Nephron progenitor cell (in vitro differentiated cells): ENCODE measurements around the gene TP53TG5.

Source experiments
- DNase-seq: peaks from one replicate; pipeline ENCODE4 v3.0.0; 2021
- H3K27ac Mint-ChIP-seq: 2 replicates; pipeline ENCODE4 v1.8.0; 2021; ENCODE audit warnings: mild to moderate bottlenecking, moderate library complexity, mixed read lengths
- H3K27me3 Mint-ChIP-seq: 2 replicates; pipeline ENCODE4 v1.8.0; 2021; ENCODE audit warnings: mild to moderate bottlenecking, low read depth, mixed read lengths; ENCODE audit not compliant: poor library complexity
- H3K36me3 Mint-ChIP-seq: 2 replicates; pipeline ENCODE4 v1.8.0; 2021; ENCODE audit warnings: low read depth, mixed read lengths
- H3K4me1 Mint-ChIP-seq: 2 replicates; pipeline ENCODE4 v1.8.0; 2021; ENCODE audit warnings: mixed read lengths
- H3K4me3 Mint-ChIP-seq: 2 replicates; pipeline ENCODE4 v1.8.0; 2021; ENCODE audit warnings: mild to moderate bottlenecking, moderate library complexity, mixed read lengths
- H3K9me3 Mint-ChIP-seq: 2 replicates; pipeline ENCODE4 v1.8.0; 2021; ENCODE audit warnings: mild to moderate bottlenecking, moderate library complexity, mixed read lengths
- TF ChIP-seq, protein P1 (sequence below): fragments of 200-600 bp; sonication (generic); IDR thresholded peaks from 2 replicates; pipeline ENCODE4 v1.5.0; 2021; ENCODE audit warnings: antibody characterized with exemption

Gene TP53TG5

DNA sequence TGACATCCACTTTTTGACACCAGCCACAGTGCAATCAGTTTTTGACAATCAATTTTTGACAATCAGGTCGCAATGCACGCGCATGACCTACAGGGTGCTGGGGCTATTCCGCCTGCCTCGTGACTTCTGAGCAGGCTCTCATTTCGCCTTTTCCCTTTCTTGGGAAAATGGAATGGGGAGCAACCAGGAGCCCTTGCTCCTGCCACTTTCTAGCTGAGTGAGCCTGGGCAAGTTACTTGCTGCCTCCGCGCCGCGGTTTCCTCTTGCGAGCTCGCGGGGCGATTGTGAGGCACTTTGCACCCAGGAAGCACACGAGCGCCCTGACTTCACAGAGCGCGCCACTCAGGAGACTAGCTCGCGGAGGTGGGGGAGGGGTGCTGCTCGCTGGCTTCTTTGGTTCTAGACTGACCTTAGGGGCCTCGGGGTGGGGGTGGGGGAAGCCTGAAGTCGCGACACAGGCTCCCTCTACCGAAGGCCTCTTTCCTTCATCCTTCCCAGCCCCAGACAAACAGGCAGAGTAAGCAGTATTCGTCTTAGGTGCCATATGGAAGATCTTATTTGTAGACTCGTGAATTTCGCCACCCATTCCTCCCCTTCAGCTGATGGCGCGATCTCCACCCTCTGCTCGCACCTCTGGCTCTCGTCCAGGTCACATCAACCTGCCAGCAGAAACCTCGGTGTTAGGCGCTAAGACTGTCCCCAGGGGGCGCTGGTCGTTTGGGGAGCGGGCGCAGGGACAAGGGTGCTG is 4.6 kb downstream of the TP53TG5 start:
- Mint-ChIP-seq H3K9me3 (no peaks in the 10 kb centered on the region), H3K4me1 (peaks cover 33% of the 10 kb centered on the region), H3K36me3 (peaks cover 6% of the 10 kb centered on the region), H3K4me3 (peak overlapping the region; percentile 82), H3K27ac (no peak overlapping the region), H3K27me3 (peaks cover 17% of the 10 kb centered on the region)
- DNase-seq = peak; percentile 87
- TF ChIP-seq, protein P1, sequence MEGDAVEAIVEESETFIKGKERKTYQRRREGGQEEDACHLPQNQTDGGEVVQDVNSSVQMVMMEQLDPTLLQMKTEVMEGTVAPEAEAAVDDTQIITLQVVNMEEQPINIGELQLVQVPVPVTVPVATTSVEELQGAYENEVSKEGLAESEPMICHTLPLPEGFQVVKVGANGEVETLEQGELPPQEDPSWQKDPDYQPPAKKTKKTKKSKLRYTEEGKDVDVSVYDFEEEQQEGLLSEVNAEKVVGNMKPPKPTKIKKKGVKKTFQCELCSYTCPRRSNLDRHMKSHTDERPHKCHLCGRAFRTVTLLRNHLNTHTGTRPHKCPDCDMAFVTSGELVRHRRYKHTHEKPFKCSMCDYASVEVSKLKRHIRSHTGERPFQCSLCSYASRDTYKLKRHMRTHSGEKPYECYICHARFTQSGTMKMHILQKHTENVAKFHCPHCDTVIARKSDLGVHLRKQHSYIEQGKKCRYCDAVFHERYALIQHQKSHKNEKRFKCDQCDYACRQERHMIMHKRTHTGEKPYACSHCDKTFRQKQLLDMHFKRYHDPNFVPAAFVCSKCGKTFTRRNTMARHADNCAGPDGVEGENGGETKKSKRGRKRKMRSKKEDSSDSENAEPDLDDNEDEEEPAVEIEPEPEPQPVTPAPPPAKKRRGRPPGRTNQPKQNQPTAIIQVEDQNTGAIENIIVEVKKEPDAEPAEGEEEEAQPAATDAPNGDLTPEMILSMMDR = peak; percentile 76

DNA sequence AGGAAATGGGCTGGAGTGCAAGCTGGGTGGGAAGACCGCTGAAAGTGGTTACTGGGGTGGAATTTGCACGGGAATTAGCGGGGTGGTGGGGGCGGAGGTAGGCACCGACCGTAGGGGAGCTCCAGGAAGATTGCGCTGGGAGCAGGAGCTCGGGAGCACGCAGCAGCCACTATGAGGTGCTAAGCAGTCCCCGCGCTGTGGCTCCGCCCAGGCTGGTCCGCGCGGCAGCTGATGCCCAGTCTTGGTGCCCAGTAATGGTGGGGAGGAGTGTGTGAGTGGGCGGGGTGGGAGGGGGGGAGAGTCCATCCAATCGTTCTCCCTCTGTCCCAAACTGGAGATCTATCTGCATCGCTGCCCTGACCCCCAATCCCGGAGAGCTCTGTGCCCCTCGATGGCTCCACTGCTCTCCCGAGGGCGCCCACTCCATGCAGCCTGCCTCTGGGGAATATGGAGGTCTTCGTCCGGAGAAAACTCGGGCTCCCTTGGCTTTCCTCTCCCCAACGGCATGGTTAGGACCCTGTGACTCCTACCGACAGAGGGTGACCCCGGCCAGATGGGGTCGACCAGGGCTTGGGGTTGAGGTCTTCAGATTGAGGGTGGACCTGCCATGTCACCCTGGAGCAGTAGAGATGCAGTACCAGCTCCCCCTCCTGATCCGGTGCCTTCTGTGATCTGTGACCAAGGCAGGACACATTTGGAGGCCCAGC is 5.3 kb downstream of the TP53TG5 start:
- Mint-ChIP-seq H3K27me3 (peaks cover 17% of the 10 kb centered on the region), H3K9me3 (no peaks in the 10 kb centered on the region), H3K36me3 (peaks cover 14% of the 10 kb centered on the region), H3K4me1 (peaks cover 40% of the 10 kb centered on the region), H3K27ac (no peak overlapping the region), H3K4me3 (peak overlapping the region; percentile 82)
- TF ChIP-seq, protein P1 = no peak
- no peak for DNase-seq

DNA sequence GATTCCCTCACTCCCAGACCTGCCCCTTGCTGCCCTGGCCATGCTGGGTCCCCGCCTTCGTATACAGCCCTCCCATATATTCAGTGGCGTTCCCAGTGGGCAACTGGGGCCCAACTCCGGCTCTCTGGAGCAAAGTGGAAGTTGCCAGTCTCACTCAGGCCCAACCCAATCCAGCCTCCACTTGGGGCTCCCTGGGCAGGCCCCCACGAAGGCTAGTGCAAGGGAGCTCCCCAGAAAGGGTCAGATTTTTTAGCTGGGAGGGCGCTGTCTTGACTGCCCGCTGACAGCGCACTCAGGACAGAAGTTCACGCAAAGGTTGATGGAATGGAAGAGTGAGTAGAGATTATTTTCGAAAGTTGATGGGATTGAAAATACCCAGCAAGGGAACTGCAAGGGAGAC is 5.9 kb downstream of the TP53TG5 start:
- H3K4me3 Mint-ChIP-seq = peak overlapping the region; percentile 12
- H3K9me3 Mint-ChIP-seq = no peaks in the 10 kb centered on the region
- H3K36me3 Mint-ChIP-seq = peaks cover 16% of the 10 kb centered on the region
- H3K27ac Mint-ChIP-seq = no peak overlapping the region
- DNase-seq = no peak
- peaks cover 36% of the 10 kb centered on the region for H3K4me1 Mint-ChIP-seq
- H3K27me3 Mint-ChIP-seq = peaks cover 17% of the 10 kb centered on the region
- TF ChIP-seq, protein P1 = no peak

DNA sequence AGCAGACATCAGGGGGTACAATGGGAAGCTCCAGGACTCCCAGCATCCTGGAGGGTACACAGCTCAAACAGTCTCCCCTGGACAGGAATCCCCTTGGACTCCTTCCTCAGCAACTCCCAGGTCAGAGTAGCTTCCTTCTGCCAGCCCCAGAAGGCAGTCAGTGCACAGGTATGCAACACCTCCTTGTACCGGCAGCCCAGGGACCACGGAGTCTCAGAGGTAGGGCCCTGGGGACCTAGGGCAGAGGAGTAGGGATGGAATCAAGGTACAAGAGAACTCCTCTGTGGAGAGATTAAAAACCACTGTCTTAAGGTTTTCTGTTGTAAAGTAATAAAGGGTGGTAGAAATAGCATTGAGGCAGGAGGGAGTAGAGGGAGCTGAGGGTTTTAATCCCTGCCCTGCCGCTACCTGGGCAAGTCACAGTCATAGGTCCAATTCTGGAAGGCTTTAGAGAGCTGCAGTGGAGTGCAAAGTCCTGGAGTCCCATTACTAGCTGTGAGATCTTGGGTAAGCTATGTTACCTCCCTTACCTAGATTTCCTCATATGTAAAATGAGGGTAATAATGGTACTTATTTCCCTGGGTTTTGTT is 7.5 kb downstream of the TP53TG5 start:
- no peak for DNase-seq
- TF ChIP-seq, protein P1 = no peak
- Mint-ChIP-seq H3K9me3 (no peaks in the 10 kb centered on the region), H3K27ac (no peak overlapping the region), H3K4me1 (peaks cover 32% of the 10 kb centered on the region), H3K27me3 (peaks cover 17% of the 10 kb centered on the region), H3K36me3 (peaks cover 25% of the 10 kb centered on the region), H3K4me3 (no peak overlapping the region)

DNA sequence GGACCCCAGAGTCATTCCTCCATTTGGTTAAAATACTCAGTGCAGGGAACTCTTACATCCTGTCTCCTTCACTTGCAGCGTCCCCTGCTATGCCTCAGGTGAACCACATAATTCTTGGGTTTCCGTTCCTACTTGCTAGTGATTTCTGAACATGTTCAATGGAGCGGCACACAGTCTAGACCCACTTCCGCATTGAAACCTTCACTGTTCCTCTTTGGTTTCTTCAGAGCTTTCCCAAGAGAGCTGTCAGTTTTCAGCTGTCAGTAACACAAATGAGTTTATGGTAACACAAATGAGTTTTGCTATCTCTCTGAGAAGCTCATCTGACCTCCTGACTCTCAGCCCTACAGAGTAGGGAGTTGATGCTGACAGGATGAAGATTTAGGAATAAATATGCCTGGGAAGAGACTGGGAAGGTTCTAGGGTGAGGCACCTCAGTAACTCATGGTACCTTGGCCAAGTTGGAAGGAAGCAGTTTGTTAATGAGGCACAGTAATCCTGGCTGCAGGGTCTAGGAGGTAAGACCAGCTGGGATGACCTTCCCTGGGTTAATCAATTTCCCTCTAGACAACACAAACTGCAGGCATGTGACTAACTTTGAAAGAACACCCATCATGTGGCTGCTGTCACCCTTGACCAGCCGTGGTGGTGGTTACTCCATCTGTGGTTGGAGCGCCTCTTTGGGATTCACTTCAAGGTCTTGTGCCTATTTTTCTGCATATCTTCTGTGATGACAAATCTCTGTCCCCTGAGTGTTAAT is 9.7 kb downstream of the TP53TG5 start:
- H3K4me1 Mint-ChIP-seq = peaks cover 35% of the 10 kb centered on the region
- TF ChIP-seq, protein P1 = no peak
- H3K27me3 Mint-ChIP-seq = peaks cover 12% of the 10 kb centered on the region

More for the DNA sequence above, 9.7 kb downstream of the TP53TG5 start:
- no peak for DNase-seq
- Mint-ChIP-seq H3K9me3 (no peaks in the 10 kb centered on the region), H3K4me3 (no peak overlapping the region), H3K27ac (no peak overlapping the region), H3K36me3 (peaks cover 25% of the 10 kb centered on the region)
